GM12873 (cell line): ENCODE results near the gene FZD7.

ENCODE experiments used
- TF ChIP-seq, protein P1 (sequence below): IDR thresholded peaks from 2 replicates; pipeline ENCODE4 v1.5.1; 2012; ENCODE audit warnings: low read depth, mild to moderate bottlenecking, moderate library complexity, low read length, control low read depth; ENCODE audit not compliant: insufficient read depth; ENCODE audit errors: missing control alignments

FZD7 gene

DNA sequence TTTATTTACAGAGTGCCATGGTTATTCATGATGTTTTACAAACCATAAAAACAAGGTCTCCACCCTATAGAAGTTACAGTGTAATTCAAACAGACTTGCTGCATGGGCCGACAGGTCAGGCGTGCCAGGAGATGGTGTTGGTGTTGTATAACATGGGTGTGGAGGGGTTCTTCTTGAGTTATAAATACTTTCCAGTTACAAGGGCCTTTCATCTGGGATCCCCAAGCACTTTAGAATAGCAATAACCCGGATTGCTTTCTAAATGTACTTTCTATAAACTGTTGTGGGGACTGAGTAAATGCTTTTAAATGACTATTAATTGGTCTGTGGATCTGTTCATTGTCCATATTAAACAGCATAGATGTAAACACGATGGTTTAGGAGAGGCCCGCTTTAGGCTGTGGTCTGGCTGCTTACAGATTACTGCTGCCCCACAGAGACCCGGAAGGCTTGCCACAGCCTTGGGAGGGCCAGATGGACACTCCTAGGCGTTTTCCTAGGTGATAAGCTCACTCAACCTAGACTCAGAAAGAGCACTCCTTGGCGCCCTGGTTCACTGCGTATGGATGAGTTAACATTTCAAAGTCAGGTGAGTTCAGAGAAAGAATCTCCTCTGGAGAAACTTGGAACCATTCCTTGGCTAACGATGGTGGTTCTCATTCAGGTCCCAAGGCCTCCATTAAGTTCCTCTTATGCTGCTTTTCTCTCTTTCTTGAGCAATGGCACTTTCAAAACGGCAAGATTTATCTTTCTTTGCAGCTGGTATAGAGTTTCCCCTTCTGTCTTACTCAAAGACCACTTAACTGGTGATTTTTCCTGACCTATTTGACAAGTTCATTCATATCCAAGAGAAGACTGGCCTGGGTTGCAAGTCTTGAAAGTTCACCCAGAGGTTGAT lies 35.8 kb downstream of the FZD7 start:
- TF ChIP-seq, protein P1, sequence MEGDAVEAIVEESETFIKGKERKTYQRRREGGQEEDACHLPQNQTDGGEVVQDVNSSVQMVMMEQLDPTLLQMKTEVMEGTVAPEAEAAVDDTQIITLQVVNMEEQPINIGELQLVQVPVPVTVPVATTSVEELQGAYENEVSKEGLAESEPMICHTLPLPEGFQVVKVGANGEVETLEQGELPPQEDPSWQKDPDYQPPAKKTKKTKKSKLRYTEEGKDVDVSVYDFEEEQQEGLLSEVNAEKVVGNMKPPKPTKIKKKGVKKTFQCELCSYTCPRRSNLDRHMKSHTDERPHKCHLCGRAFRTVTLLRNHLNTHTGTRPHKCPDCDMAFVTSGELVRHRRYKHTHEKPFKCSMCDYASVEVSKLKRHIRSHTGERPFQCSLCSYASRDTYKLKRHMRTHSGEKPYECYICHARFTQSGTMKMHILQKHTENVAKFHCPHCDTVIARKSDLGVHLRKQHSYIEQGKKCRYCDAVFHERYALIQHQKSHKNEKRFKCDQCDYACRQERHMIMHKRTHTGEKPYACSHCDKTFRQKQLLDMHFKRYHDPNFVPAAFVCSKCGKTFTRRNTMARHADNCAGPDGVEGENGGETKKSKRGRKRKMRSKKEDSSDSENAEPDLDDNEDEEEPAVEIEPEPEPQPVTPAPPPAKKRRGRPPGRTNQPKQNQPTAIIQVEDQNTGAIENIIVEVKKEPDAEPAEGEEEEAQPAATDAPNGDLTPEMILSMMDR = no peak

DNA sequence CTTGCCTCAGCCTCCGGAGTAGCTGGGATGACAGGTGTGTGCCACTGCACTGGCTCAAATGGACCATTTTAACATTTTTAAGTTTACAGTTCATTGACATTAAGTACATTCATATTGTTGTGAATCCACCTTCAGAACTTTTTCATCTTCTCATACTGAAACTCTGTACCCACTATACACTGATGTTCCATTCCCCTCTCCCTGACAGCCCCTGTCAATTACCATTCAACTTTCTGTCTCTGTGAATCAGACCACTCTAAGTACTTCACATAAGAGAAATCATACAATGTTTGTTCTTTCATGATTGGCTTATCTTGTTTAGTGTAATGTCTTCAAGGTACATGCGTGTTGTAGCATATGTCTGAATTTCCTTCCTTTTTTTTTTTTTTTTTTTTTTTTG lies 37.5 kb downstream of the FZD7 start:
- TF ChIP-seq, protein P1 = no peak

DNA sequence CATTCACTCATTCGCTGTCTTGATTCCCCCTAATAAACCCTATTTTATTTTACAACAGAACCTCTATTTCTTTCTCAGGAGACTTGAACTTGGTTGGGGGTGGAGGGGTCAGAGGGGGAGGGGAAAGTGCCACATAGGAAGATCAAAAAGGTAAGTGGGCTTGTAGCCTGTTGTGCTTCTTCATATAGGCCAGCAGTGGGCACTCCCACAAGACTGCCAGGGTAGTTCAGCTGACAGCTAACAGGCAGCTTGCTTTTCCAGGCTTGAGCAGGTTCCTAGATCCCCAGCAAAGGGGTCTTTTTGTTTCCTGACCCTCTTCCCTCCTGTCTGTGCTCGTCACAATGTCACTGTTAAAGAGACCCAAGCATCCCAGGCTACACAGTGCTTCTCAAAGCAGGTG lies 38.6 kb downstream of the FZD7 start:
- TF ChIP-seq, protein P1 = peak; percentile 49

DNA sequence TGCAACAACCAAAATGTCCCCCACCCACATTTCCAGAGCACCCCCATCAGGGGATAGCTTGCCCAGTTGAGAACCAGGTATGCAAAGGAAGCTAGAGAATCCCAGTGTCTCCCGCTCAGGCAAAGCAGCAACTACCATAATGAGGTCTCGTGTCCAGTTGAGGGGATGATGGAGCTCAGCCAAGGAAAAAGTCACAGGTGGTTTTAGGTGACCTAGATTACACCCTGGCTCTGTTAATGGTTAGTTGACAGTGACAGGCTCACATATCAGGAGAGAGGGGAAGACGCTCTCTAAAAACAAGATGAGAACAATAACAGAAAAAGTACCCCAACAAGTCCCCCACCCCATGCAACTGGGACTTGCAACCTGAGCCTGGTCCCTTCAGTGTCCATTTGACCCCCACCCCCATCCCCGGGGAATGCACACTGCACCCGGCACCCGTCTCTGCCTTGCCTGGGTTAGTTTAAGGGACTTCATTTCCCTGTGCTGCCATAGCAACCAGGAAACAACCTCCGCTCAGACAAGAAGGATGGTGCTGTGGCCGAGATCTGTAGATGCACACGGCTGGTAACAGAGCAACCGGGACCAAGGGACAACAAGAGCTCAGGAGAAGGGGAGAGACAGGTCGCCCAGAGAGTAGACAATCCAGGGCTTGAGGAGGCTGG lies 39.2 kb downstream of the FZD7 start, which contains the start of gene KIAA2012:
TSS of gene KIAA2012 (plus strand) at position 519 of the 665 bp plus-strand sequence. CDS start 373 bp downstream, outside the sequence.
- TF ChIP-seq, protein P1 = no peak

DNA sequence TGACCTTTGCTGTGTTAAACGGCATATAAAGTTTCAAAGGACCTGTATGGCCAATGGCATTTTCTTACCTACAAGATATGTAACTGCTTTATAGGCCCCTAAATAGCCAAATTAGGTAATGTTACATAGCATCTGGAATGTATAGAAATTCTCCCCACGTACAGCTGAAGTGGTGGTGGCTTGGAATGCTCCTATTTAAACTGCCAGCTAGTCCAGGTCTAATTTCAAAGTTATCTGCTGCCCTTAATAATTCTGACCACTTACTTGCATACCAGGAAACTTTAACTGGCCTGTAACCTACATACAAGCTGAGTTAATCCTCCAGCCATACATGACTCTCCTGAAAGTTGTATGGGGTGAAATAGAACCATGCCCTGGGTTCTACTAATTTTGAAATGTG lies 40.7 kb downstream of the FZD7 start:
- TF ChIP-seq, protein P1 = no peak

DNA sequence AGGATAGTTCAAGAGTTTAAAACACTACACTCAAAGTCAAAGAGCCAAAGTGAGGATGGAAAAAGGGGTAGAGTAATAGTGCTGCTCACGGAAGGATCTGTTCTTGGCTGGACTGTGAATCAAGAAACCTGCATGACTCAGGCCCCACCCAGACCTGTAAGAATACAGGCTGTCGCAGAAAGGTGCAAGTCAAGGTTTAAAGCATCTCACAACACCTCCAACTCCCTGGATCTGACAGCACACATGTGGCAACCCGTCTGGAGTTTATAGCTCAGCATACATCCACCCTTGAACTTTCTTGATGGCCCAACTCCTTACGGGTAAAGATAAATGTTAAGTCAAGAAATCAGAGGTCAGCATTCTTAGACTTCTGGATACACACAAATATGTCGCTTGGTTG lies 45.7 kb downstream of the FZD7 start:
- TF ChIP-seq, protein P1 = no peak

DNA sequence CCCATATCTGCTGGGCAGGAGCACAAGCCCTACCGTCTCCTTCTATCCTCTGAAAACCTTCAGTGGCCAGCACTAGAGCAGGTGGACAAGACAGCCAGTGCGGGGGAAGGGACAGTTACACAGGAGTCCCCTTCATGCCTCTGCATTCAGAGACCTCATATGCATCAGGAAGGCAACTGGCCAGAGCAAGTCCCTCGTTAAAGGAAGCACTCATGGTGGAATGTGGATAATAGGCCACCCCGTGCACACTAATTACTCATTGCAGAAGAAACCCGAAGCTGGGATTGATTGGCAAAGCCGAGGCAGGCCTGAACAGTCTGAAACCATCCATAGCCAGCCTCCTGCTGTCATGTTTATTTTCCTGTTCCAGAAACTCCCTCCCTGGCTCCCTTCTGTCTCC lies 50.6 kb downstream of the FZD7 start:
- TF ChIP-seq, protein P1 = no peak
